Measurements from ENCODE around the gene SFTPA1. TPM values are rescaled to one million over a fixed set of nuclear protein-coding genes. Genes with fewer than 3 reads are reported as not detected.
"Not testable (repeated sequence)": the region's sequence is repeated elsewhere in the genome, so short reads cannot be mapped to it uniquely, and the experiment has no call there.

The SFTPA1 gene
- total and polyA plus RNA-seq, 8 donors: 0.28 to 9.6 (median 1.2) TPM; not detected in 2

- intact Hi-C loops (cut with DNase I): no loop called here
- no peak for TF ChIP-seq CTCF (IDR thresholded peaks at IDR 0.05)
- Histone ChIP-seq H3K27ac (no peak overlapping the region), H3K27me3 (no peaks in the 10 kb centered on the region), H3K36me3 (no peaks in the 10 kb centered on the region), H3K4me3 (no peak overlapping the region), H3K9me3 (peaks cover 0 to 4% (median 0%) of the 10 kb centered on the region in 4 donors), H3K4me1 (no peaks in the 10 kb centered on the region)
- FAIRE-seq (no peak), ATAC-seq (no peak), DNase-seq (no peak)
- 33 to 47% methylated on average over 3 of the region's 3 CpGs for WGBS, 2 donors
These were observed 15.2 kb upstream of the SFTPA1 start for GRCh38 chr10:79595510-79595909.

DNA sequence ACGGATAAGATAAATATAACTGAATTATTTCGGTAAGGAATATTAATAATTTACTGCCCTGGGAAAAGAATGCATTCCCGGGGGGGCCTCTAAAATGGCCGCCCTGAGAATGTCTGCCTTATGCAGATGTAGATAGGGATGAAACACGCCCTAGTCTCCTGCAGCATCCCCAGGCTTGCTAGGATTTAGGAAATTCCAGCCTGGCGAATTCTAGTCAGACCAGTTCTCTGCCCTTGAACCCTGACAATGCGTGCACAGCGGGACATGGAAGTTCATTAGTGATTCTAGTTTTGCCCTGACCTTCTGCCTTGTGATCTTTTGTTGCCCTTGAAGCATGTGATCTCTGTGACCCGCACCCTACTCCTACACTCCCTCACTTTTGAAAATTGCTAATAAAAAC lies 11.1 kb upstream of the SFTPA1 start:
- FAIRE-seq: not testable (repeated sequence)

GRCh38 chr10:79601939-79602338 lies 8.8 kb upstream of the SFTPA1 start:
- no peak for TF ChIP-seq CTCF (IDR thresholded peaks at IDR 0.05)
- intact Hi-C loops (cut with DNase I): loop anchor here in 1 of 3 donors (10.0 kb wide), 1 partner anchor 57 kb away; no protein-coding TSS in a partner anchor
- H3K4me1 ChIP-seq: no peaks in the 10 kb centered on the region
- no peaks in the 10 kb centered on the region for H3K36me3 ChIP-seq
- H3K4me3 ChIP-seq: no peak overlapping the region
- peaks cover 0 to 4% (median 0%) of the 10 kb centered on the region in 4 donors for H3K9me3 ChIP-seq
- WGBS, 2 donors: 13 to 29% methylated on average over 1 of the region's 1 CpG
- ATAC-seq (no peak), DNase-seq (no peak), FAIRE-seq (no peak)
- H3K27ac ChIP-seq: no peak overlapping the region
- H3K27me3 ChIP-seq: no peaks in the 10 kb centered on the region

More for the DNA sequence above, 11.1 kb upstream of the SFTPA1 start:
- intact Hi-C loops (cut with DNase I): loop anchor here in 1 of 3 donors (10.0 kb wide), 1 partner anchor 55 kb away; no protein-coding TSS in a partner anchor
- not testable (repeated sequence) for ATAC-seq, H3K9me3 ChIP-seq, H3K4me3 ChIP-seq, H3K4me1 ChIP-seq, H3K27me3 ChIP-seq, H3K36me3 ChIP-seq, H3K27ac ChIP-seq, DNase-seq
- WGBS, 2 donors: 70 to 73% methylated on average over 9 of the region's 9 CpGs

DNA sequence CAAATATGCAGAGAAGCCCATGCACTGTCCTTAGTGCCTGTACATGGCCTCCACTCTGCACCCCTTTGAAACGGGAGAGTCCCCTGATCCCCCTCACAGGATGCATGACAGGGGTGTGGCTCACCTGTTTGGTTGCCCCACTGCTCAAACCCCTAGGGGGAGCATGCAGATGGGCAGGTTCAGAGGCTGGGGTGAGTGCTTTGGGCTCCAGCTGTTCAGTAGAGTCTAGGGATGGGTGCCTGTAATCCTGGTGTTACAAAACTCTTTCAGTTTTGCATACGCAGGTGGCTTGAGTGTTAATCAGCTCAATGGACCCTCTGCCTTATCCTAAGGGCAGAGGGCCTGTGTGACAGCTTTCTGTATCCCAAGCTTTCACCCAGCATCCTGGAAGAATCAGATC lies 7.8 kb upstream of the SFTPA1 start:
- no peaks in the 10 kb centered on the region for H3K4me1 ChIP-seq
- no peak for DNase-seq
- H3K4me3 ChIP-seq: no peak overlapping the region
- no peak overlapping the region for H3K27ac ChIP-seq
- no peak for ATAC-seq
- intact Hi-C loops (cut with DNase I): loop anchor here in 1 of 3 donors (10.0 kb wide), 1 partner anchor 58 kb away; no protein-coding TSS in a partner anchor
- no peak for FAIRE-seq
- no peak for TF ChIP-seq CTCF (IDR thresholded peaks at IDR 0.05)
- WGBS, 2 donors: 57 to 63% methylated on average over 2 of the region's 2 CpGs
- H3K27me3 ChIP-seq: no peaks in the 10 kb centered on the region
- peaks cover 0 to 4% (median 0%) of the 10 kb centered on the region in 4 donors for H3K9me3 ChIP-seq
- no peaks in the 10 kb centered on the region for H3K36me3 ChIP-seq

DNA sequence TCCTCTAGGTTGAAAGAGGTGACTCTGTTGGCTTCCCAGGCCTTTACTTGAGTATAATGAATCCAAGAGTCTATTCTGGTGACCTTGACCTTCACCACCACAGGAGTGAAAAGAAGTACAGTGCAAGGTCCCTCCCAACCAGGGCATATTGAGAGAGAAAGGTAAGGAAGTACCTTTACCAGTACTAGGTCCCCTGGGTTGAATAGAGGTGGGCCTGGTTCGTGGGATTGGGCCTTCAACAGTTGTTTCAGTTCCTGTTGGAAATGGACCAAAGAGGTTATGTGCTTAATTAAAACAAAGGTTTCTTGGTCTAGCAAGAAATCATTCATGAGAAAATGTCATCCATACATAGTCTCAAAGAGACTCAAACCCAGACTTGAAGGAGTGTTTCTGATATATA lies 6.4 kb upstream of the SFTPA1 start:
- DNase-seq: no peak
- intact Hi-C loops (cut with DNase I): loop anchor here in 1 of 3 donors (10.0 kb wide), 1 partner anchor 59 kb away; no protein-coding TSS in a partner anchor
- Histone ChIP-seq H3K27ac (no peak overlapping the region), H3K36me3 (no peaks in the 10 kb centered on the region), H3K4me1 (no peaks in the 10 kb centered on the region), H3K9me3 (no peaks in the 10 kb centered on the region), H3K27me3 (no peaks in the 10 kb centered on the region), H3K4me3 (no peak overlapping the region)
- whole genome bisulfite sequencing, 2 donors: 68 to 74% methylated on average over 1 of the region's 1 CpG
- no peak for FAIRE-seq
- no peak for TF ChIP-seq CTCF (IDR thresholded peaks at IDR 0.05)
- ATAC-seq: no peak

Data from pancreas (tissue), 10 donors.